ENCODE measurements around the gene SEMA3A. TPM values are rescaled to one million over a fixed set of nuclear protein-coding genes. Genes with fewer than 3 reads are reported as not detected.

SEMA3A gene
- total and polyA plus RNA-seq, 7 donors, result 0.23 to 83.8 (median 50.1) TPM

DNA sequence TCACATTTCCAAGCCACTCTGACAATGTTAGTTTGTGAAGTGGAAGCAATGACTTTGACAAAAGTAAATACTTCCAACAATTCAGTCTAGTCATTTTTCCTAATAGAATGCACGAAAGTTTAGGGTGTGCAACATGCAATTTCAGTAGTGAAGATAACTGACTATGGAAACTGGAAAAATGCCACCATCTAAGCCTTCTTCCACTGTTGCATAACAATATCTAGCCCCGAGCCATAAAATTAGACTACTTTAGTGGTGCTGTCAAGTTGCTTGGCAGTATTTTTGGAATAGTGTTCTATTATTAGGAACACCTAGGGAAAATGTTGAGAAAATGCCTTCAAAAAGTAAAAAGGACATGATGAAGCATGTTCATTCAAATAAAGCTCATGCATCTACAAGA is 17.9 kb downstream of the SEMA3A start:
- no peaks in the 10 kb centered on the region for H3K36me3 ChIP-seq
- peaks cover 0 to 48% (median 31%) of the 10 kb centered on the region in 4 donors for H3K4me1 ChIP-seq
- peak in 2 of 4 donors; percentile 12 to 38 for TF ChIP-seq EP300 (IDR thresholded peaks at IDR 0.05)
- peak; percentile 28 to 74 (median 64) for TF ChIP-seq POLR2AphosphoS5 (IDR thresholded peaks at IDR 0.05)
- TF ChIP-seq POLR2A (IDR thresholded peaks at IDR 0.05), result no peak
- WGBS, 2 donors, result 69 to 75% methylated on average over 2 of the region's 2 CpGs
- no peak for DNase-seq
- intact Hi-C loops (cut with DNase I), result loop anchor here (10.0 kb wide), 1 partner anchor 62 kb away; no protein-coding TSS in a partner anchor
- no peak overlapping the region for H3K4me3 ChIP-seq
- H3K9me3 ChIP-seq, result no peaks in the 10 kb centered on the region
- H3K27me3 ChIP-seq, result no peaks in the 10 kb centered on the region
- peak overlapping the region in 3 of 4 donors; percentile 35 to 70 (median 68) for H3K27ac ChIP-seq

DNA sequence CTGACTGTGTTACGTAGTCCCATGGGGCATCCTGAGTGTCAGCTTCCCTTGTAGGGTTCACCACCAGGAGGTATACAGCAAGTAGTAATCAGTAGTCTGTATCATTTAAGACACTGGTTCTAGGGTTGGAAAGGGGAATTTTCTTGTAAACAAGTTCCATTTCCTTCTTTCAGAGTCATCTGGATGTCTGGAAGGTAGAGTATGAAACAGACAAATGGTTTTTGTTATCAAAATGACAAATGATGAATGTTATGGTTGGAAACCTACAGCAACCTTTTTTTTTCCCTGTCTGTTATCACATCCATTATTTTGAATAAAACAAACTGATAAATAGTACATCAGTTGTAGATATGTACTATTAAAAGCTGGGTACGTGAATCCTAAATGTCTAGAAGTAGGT is 19.1 kb downstream of the SEMA3A start:
- DNase-seq, result no peak
- Histone ChIP-seq H3K27me3 (no peaks in the 10 kb centered on the region), H3K9me3 (no peaks in the 10 kb centered on the region), H3K27ac (peak overlapping the region in 3 of 4 donors; percentile 35 to 70 (median 68)), H3K4me3 (no peak overlapping the region), H3K36me3 (no peaks in the 10 kb centered on the region), H3K4me1 (peaks cover 0 to 45% (median 31%) of the 10 kb centered on the region in 4 donors)
- TF ChIP-seq EP300 (IDR thresholded peaks at IDR 0.05), result no peak
- no peak for TF ChIP-seq POLR2AphosphoS5 (IDR thresholded peaks at IDR 0.05)
- no peak for TF ChIP-seq POLR2A (IDR thresholded peaks at IDR 0.05)
- TF ChIP-seq, protein P1, sequence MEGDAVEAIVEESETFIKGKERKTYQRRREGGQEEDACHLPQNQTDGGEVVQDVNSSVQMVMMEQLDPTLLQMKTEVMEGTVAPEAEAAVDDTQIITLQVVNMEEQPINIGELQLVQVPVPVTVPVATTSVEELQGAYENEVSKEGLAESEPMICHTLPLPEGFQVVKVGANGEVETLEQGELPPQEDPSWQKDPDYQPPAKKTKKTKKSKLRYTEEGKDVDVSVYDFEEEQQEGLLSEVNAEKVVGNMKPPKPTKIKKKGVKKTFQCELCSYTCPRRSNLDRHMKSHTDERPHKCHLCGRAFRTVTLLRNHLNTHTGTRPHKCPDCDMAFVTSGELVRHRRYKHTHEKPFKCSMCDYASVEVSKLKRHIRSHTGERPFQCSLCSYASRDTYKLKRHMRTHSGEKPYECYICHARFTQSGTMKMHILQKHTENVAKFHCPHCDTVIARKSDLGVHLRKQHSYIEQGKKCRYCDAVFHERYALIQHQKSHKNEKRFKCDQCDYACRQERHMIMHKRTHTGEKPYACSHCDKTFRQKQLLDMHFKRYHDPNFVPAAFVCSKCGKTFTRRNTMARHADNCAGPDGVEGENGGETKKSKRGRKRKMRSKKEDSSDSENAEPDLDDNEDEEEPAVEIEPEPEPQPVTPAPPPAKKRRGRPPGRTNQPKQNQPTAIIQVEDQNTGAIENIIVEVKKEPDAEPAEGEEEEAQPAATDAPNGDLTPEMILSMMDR (IDR thresholded peaks at IDR 0.05), result no peak
- WGBS, 2 donors, result 90 to 95% methylated on average over 2 of the region's 2 CpGs
- intact Hi-C loops (cut with DNase I), result loop anchor here (10.0 kb wide), 1 partner anchor 61 kb away; no protein-coding TSS in a partner anchor

DNA sequence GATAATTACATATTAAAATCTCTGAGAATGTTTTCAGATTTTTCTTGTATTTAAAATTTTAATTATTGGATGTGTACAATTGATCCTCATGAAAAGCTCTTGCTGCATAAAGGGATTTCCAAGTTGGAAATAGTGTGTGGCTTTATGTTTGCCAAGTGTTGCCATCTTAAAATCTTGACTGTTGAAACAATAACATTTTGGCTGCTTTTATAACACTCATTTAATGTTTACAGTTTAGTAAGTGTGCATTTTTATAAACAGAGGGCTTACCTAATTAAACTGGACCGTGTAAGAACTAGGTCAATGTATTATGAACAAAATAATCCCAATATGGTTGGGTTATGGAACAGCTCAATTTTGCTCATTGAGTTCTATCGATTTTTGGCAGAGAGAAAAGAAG is 23.9 kb downstream of the SEMA3A start:
- Histone ChIP-seq H3K27ac (peak overlapping the region in 2 of 4 donors; percentile 54), H3K4me3 (no peak overlapping the region), H3K27me3 (no peaks in the 10 kb centered on the region), H3K9me3 (no peaks in the 10 kb centered on the region), H3K36me3 (no peaks in the 10 kb centered on the region), H3K4me1 (peaks cover 0 to 39% (median 12%) of the 10 kb centered on the region in 4 donors)
- DNase-seq, result no peak
- TF ChIP-seq, protein P1 (IDR thresholded peaks at IDR 0.05), result no peak
- no peak for TF ChIP-seq POLR2A (IDR thresholded peaks at IDR 0.05)
- TF ChIP-seq POLR2AphosphoS5 (IDR thresholded peaks at IDR 0.05), result no peak
- TF ChIP-seq EP300 (IDR thresholded peaks at IDR 0.05), result no peak
- WGBS, 2 donors, result 67 to 70% methylated on average over 2 of the region's 2 CpGs
- intact Hi-C loops (cut with DNase I), result loop anchor here (10.0 kb wide), 1 partner anchor 56 kb away; no protein-coding TSS in a partner anchor

DNA sequence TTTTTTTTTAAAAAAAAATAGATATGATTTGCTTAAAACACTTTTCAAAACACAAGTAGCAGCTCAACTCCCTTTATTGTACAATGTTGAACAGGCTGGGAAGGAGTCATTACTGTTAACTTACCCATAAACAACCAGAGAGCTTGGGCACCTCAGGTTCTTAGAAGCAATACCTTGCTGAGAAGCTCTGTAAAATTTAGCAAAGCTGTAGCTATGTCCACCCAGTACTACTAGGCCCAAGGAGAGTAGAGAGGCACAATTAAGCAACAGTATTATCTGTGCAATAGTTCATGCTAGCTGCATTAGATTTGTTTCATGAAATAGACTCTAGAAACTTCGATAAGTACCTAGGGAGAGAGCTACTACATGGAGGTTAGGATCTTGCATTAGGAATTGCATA is 32.0 kb downstream of the SEMA3A start:
- TF ChIP-seq, protein P1 (IDR thresholded peaks at IDR 0.05), result no peak
- TF ChIP-seq EP300 (IDR thresholded peaks at IDR 0.05) (no peak), POLR2AphosphoS5 (IDR thresholded peaks at IDR 0.05) (no peak), POLR2A (IDR thresholded peaks at IDR 0.05) (no peak)
- H3K27me3 ChIP-seq, result no peaks in the 10 kb centered on the region
- H3K9me3 ChIP-seq, result no peaks in the 10 kb centered on the region
- no peak overlapping the region for H3K4me3 ChIP-seq
- peaks cover 0 to 44% (median 32%) of the 10 kb centered on the region in 4 donors for H3K4me1 ChIP-seq
- WGBS, 2 donors, result 77 to 87% methylated on average over 1 of the region's 1 CpG
- no peak for DNase-seq
- H3K27ac ChIP-seq, result peak overlapping the region; percentile 21 to 64 (median 40)
- intact Hi-C loops (cut with DNase I), result no loop called here
- H3K36me3 ChIP-seq, result no peaks in the 10 kb centered on the region

DNA sequence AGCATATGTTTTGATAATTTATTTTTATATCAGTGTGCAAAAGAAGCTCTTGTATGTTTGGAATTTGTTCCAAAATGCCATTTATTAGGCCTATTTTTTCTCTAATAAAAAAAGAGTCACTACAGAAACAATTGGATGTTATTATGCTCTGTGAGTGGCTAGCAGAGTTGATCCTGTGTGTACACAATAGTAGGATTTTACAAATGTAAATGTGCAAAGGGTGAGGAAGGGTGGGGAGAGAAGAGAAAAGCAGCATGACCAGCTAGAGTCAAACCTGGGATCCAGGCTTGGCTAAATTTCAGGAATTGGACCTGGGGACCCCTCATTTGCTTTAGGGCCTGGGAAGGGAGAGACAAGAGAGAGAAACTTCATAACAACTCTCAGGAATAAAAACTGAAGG is 32.5 kb downstream of the SEMA3A start:
- Histone ChIP-seq H3K4me3 (no peak overlapping the region), H3K36me3 (no peaks in the 10 kb centered on the region), H3K9me3 (no peaks in the 10 kb centered on the region), H3K27me3 (no peaks in the 10 kb centered on the region), H3K27ac (peak overlapping the region; percentile 21 to 64 (median 40)), H3K4me1 (peaks cover 0 to 44% (median 33%) of the 10 kb centered on the region in 4 donors)
- intact Hi-C loops (cut with DNase I), result no loop called here
- TF ChIP-seq, protein P1 (IDR thresholded peaks at IDR 0.05), result no peak
- TF ChIP-seq POLR2AphosphoS5 (IDR thresholded peaks at IDR 0.05) (no peak), POLR2A (IDR thresholded peaks at IDR 0.05) (no peak)
- no peak for DNase-seq

Data from sigmoid colon (tissue), 7 donors.